Fibroblast of lung (primary cell): Measurements from ENCODE around the gene SFTPA1. TPM values are rescaled to one million over a fixed set of nuclear protein-coding genes. Genes with fewer than 3 reads are reported as not detected.
"Not testable (repeated sequence)": the region's sequence is repeated elsewhere in the genome, so short reads cannot be mapped to it uniquely, and the experiment has no call there.

ENCODE experiments used
- DNase-seq, 2 donors: peaks; one replicate each; pipeline versions ENCODE4 v3.0.0 to v3.0.0-alpha.2; 2010; ENCODE audit warnings: low read depth in 2 of 2
- H2AFZ ChIP-seq: 2 replicates; pipeline ENCODE4 v1.5.1; 2012; ENCODE audit warnings: low read length, control low read depth, inconsistent platforms
- H3K27ac ChIP-seq: 2 replicates; pipeline ENCODE4 v1.5.1; 2011; ENCODE audit warnings: low read length, control low read depth; ENCODE audit not compliant: insufficient read depth
- H3K27me3 ChIP-seq: 2 replicates; pipeline ENCODE4 v1.5.1; 2011; ENCODE audit warnings: mild to moderate bottlenecking, low read length; ENCODE audit not compliant: control insufficient read depth, insufficient read depth
- H3K36me3 ChIP-seq: 2 replicates; pipeline ENCODE4 v1.5.1; 2011; ENCODE audit warnings: low read length; ENCODE audit not compliant: control insufficient read depth, insufficient read depth
- H3K4me1 ChIP-seq: 2 replicates; pipeline ENCODE4 v1.5.1; 2011; ENCODE audit warnings: low read length; ENCODE audit not compliant: control insufficient read depth, insufficient read depth; ENCODE audit errors: extremely low read depth
- H3K4me2 ChIP-seq: 2 replicates; pipeline ENCODE4 v1.5.1; 2011; ENCODE audit warnings: low read length, control low read depth; ENCODE audit not compliant: insufficient read depth; ENCODE audit errors: extremely low read depth
- H3K4me3 ChIP-seq, 4 experiments: fragments of 200-600 bp in 1 of 4; sonication (generic) in 1 of 4; replicated peaks in 1 of 4; 2 replicates each; pipeline ENCODE4 v1.5.1; 2011 to 2016; ENCODE audit warnings: low read length in 4 of 4, low read depth in 3 of 4, mild to moderate bottlenecking in 3 of 4, control low read depth in 2 of 4, inconsistent platforms in 1 of 4, mixed read lengths in 1 of 4; ENCODE audit not compliant: insufficient read depth in 1 of 4; ENCODE audit errors: control extremely low read depth in 1 of 4
- H3K79me2 ChIP-seq: 2 replicates; pipeline ENCODE4 v1.5.1; 2012; ENCODE audit warnings: mild to moderate bottlenecking, low read length, inconsistent platforms; ENCODE audit not compliant: control insufficient read depth, insufficient read depth
- H3K9ac ChIP-seq: 2 replicates; pipeline ENCODE4 v1.5.1; 2011; ENCODE audit warnings: mild to moderate bottlenecking, low read length, control low read depth; ENCODE audit not compliant: insufficient read depth
- H3K9me3 ChIP-seq: 2 replicates; pipeline ENCODE4 v1.5.1; 2012; ENCODE audit warnings: low read depth, low read length; ENCODE audit not compliant: control insufficient read depth, insufficient read depth
- H4K20me1 ChIP-seq: 2 replicates; pipeline ENCODE4 v1.5.1; 2011; ENCODE audit warnings: low read length; ENCODE audit not compliant: control insufficient read depth, insufficient read depth; ENCODE audit errors: extremely low read depth
- CTCF ChIP-seq, 2 donors: IDR thresholded peaks in 1 of 2; conservative IDR thresholded peaks in 1 of 2; 1 replicate in 1 of 2; 2 replicates in 1 of 2; pipeline ENCODE4 v1.5.1; 2011 to 2012; ENCODE audit warnings: low read length in 2 of 2, control low read depth in 1 of 2, inconsistent platforms in 1 of 2, low read depth in 1 of 2, mild to moderate bottlenecking in 1 of 2
- EZH2 ChIP-seq: IDR thresholded peaks from 2 replicates; pipeline ENCODE4 v1.5.1; 2012; ENCODE audit warnings: low read length, control low read depth, mild to moderate bottlenecking; ENCODE audit errors: missing control alignments
- polyA plus RNA-seq, 2 donors: library from polyadenylated mRNA; depleted of rRNA in 1 of 2; stranded (reverse) in 1 of 2; unstranded in 1 of 2; fragments of >200 nt; gene quantifications; 2 replicates each; pipeline ENCODE4 v1.2.1, GENCODE V29; 2011 to 2012; ENCODE audit warnings: missing spikeins in 1 of 2
- total RNA-seq: library from RNA; depleted of rRNA; stranded (reverse); fragments of >200 nt; gene quantifications from 2 replicates; pipeline ENCODE4 v1.2.1, GENCODE V29; 2014

The SFTPA1 gene
- total and polyA plus RNA-seq, 2 donors (not counting 1 experiment from before 2014, with no cell fraction given) = not detected

- no peaks in the 10 kb centered on the region for H3K27me3 ChIP-seq
- H3K4me3 ChIP-seq = no peak overlapping the region
- no peak overlapping the region for H3K4me2 ChIP-seq
- H3K4me1 ChIP-seq = no peaks in the 10 kb centered on the region
- H3K36me3 ChIP-seq = no peaks in the 10 kb centered on the region
- TF ChIP-seq EZH2 (no peak), CTCF (conservative IDR thresholded peaks at IDR 0.05 in 1 of 2, IDR thresholded peaks at IDR 0.05 in 1 of 2; ENCODE audit: low read depth in 1 of 2, low read length in 2 of 2) (no peak)
- H2AFZ ChIP-seq = no peak overlapping the region
- H3K27ac ChIP-seq = no peak overlapping the region
- no peaks in the 10 kb centered on the region for H3K9me3 ChIP-seq
- no peaks in the 10 kb centered on the region for H3K79me2 ChIP-seq
- H4K20me1 ChIP-seq = no peaks in the 10 kb centered on the region
- no peak overlapping the region for H3K9ac ChIP-seq
- no peak for DNase-seq
These were observed 29.7 kb upstream of the SFTPA1 start for GRCh38 chr10:79581044-79581443.

DNA sequence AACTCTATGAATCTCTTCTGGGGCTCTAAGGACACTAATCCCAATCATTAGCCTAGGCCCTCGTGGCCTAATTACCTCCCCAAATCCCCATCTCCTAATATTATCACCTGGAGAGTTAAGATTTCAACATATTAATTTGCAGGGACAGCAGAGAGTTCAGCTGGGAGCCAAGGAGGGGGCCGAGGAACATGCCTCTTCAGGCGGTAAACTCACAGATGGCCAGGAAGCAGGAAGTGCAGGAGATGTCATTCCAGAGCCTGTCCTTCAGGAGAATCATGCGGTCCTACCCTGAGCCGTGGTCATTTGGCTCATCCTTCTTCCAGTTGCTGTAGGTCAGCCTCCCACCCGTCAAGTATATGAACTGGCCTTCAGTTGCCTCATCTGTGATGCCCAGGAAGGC lies 28.6 kb upstream of the SFTPA1 start:
- no peak for DNase-seq
- H4K20me1 ChIP-seq = no peaks in the 10 kb centered on the region
- H3K9me3 ChIP-seq = no peaks in the 10 kb centered on the region
- no peaks in the 10 kb centered on the region for H3K27me3 ChIP-seq
- TF ChIP-seq EZH2 (no peak), CTCF (conservative IDR thresholded peaks at IDR 0.05 in 1 of 2, IDR thresholded peaks at IDR 0.05 in 1 of 2; ENCODE audit: low read depth in 1 of 2, low read length in 2 of 2) (no peak)
- H3K4me2 ChIP-seq = no peak overlapping the region
- no peaks in the 10 kb centered on the region for H3K4me1 ChIP-seq
- H3K79me2 ChIP-seq = no peaks in the 10 kb centered on the region
- H3K9ac ChIP-seq = no peak overlapping the region
- H2AFZ ChIP-seq = no peak overlapping the region
- no peaks in the 10 kb centered on the region for H3K36me3 ChIP-seq
- H3K4me3 ChIP-seq = no peak overlapping the region
- no peak overlapping the region for H3K27ac ChIP-seq

DNA sequence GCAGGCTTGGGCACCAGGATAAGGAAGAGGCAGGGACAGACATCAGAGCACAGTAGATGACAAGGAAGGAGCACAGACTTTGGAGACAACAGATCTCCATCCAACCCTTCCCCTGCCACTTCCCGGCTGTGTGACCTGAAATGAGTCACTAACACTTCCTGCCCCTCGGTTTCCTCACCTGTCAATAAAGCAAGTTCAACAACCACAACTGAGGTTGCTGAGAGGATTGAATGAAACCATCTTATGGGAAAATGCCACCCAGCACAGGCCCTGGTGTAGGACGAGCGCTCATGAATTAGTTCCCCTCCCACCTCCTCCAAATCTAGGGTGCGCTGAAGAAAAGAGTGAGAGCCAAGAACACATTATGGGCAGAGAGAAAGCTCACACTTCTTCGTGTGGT lies 27.8 kb upstream of the SFTPA1 start:
- not testable (repeated sequence) for H2AFZ ChIP-seq, H3K4me1 ChIP-seq, H3K36me3 ChIP-seq, DNase-seq, H3K9me3 ChIP-seq, H3K4me3 ChIP-seq, H3K79me2 ChIP-seq, H3K27ac ChIP-seq, H3K4me2 ChIP-seq, H4K20me1 ChIP-seq, H3K27me3 ChIP-seq, H3K9ac ChIP-seq
